ENCODE measurements around the gene TMEM94.

The TMEM94 gene

GRCh38 chr17:75511610-75512575 is 55.5 kb downstream of the TMEM94 start (continued):
- TF ChIP-seq HIC1 (tag by site-specific recombination; IDR thresholded peaks at IDR 0.05) (0 out of 2 replicates have a peak, but pooled peaks have one; percentile 46), ZNF544 (tag by site-specific recombination; IDR thresholded peaks at IDR 0.05) (no peak), ZNF335 (tag by site-specific recombination; conservative IDR thresholded peaks at IDR 0.05) (peak; percentile 74), ZNF133 (tag by site-specific recombination; IDR thresholded peaks at IDR 0.05) (no peak), SP2 (tag by site-specific recombination; IDR thresholded peaks at IDR 0.05) (peak; percentile 36)

GRCh38 chr17:75512926-75513640 is 56.6 kb downstream of the TMEM94 start:
- no peak overlapping the region for H3K4me3 ChIP-seq (ENCODE audit: low read depth, low read length)
- ChIA-PET CTCF (interaction anchor here (0.7 to 1.4 kb wide), 5 partner anchors 10 to 247 kb away, joined by 3 to 4 read pairs (median 4); no protein-coding TSS in a partner anchor), POLR2A (interaction anchor here (0.6 to 2.2 kb wide), 5 partner anchors 10 to 214 kb away, joined by 3 to 7 read pairs (median 5); partner anchors contain the start of genes GRB2 and LLGL2)
- H3K4me1 ChIP-seq (ENCODE audit: control insufficient read depth, insufficient read depth, low read length) = no peaks in the 10 kb centered on the region
- TF ChIP-seq ZNF600 (tag by site-specific recombination; IDR thresholded peaks at IDR 0.05) (0 out of 2 replicates have a peak, but pooled peaks have one; percentile 39), ZNF768 (tag by site-specific recombination; IDR thresholded peaks at IDR 0.05) (peak; percentile 97; the same call in 1 of the 2 replicates), ZNF2 (tag by site-specific recombination; IDR thresholded peaks at IDR 0.05) (no peak), ZBTB10 (tag by site-specific recombination; IDR thresholded peaks at IDR 0.05) (0 out of 2 replicates have a peak, but pooled peaks have one; percentile 13), ZNF596 (tag by site-specific recombination; IDR thresholded peaks at IDR 0.05) (no peak), ZEB2 (tag by site-specific recombination; IDR thresholded peaks at IDR 0.05) (no peak), ZNF580 (tag by site-specific recombination; IDR thresholded peaks at IDR 0.05) (0 out of 2 replicates have a peak, but pooled peaks have one; percentile 57), ZNF561 (tag by site-specific recombination; IDR thresholded peaks at IDR 0.05; ENCODE audit: borderline replicate concordance) (no peak), ZNF510 (tag by site-specific recombination; IDR thresholded peaks at IDR 0.05; ENCODE audit: insufficient replicate concordance) (no peak)
- H3K27ac ChIP-seq (ENCODE audit: extremely low read depth, low read depth, low read length) = no peak overlapping the region
- no peaks in the 10 kb centered on the region for H3K9me3 ChIP-seq (ENCODE audit: control insufficient read depth, insufficient read depth, low read depth, low read length)
- H3K36me3 ChIP-seq (ENCODE audit: control insufficient read depth in 2 of 2, insufficient read depth in 1 of 2, low read length in 2 of 2) = peaks cover 9 to 48% of the 10 kb centered on the region in 2 experiments; a peak in 2 of 3 replicates

- H3K9me3 ChIP-seq (ENCODE audit: control insufficient read depth, insufficient read depth, low read depth, low read length) = no peaks in the 10 kb centered on the region
- H3K27ac ChIP-seq (ENCODE audit: extremely low read depth, low read depth, low read length) = no peak overlapping the region
- TF ChIP-seq ZNF302 (tag by site-specific recombination; IDR thresholded peaks at IDR 0.05; ENCODE audit: low read depth) = no peak
- TF ChIP-seq ZBTB10 (tag by site-specific recombination; IDR thresholded peaks at IDR 0.05) = 0 out of 2 replicates have a peak, but pooled peaks have one; percentile 7
- H3K4me1 ChIP-seq (ENCODE audit: control insufficient read depth, insufficient read depth, low read length) = no peaks in the 10 kb centered on the region
- H3K4me3 ChIP-seq (ENCODE audit: low read depth, low read length) = no peak overlapping the region
- POLR2A ChIA-PET = interaction anchor here (0.7 to 2.2 kb wide), 4 partner anchors 10 to 108 kb away, joined by 4 to 7 read pairs (median 5); partner anchors contain the start of genes GRB2 and LLGL2
- H3K36me3 ChIP-seq (ENCODE audit: control insufficient read depth in 2 of 2, insufficient read depth in 1 of 2, low read length in 2 of 2) = peaks cover 9 to 48% of the 10 kb centered on the region in 2 experiments; a peak in 2 of 3 replicates
- CTCF ChIA-PET = interaction anchor here (0.7 to 1.4 kb wide), 5 partner anchors 9 to 152 kb away, joined by 3 to 4 read pairs (median 3); no protein-coding TSS in a partner anchor
Measured at GRCh38 chr17:75513641-75514000, 57.2 kb downstream of the TMEM94 start.
